Liver (tissue), 3 donors: ENCODE measurements around the gene SCARB1.

Experiments
- CTCF ChIP-seq: fragments of 150-350 bp; IDR thresholded peaks from 2 replicates; pipeline ENCODE4 v1.5.1; 2017; ENCODE audit warnings: improper control_type of control experiment, low read depth, low read length; ENCODE audit not compliant: missing input control
- EGR1 ChIP-seq, 2 donors: IDR thresholded peaks; 2 replicates each; pipeline ENCODE4 v1.6.1; 2016 to 2018; ENCODE audit warnings: antibody characterized with exemption in 2 of 2, low read depth in 2 of 2
- HNF4G ChIP-seq: IDR thresholded peaks from 2 replicates; pipeline ENCODE4 v1.6.1; 2016; ENCODE audit warnings: antibody characterized with exemption
- RXRA ChIP-seq, 2 donors: IDR thresholded peaks; 2 replicates each; pipeline ENCODE4 v1.6.1; 2017 to 2018; ENCODE audit warnings: antibody characterized with exemption in 2 of 2, mild to moderate bottlenecking in 1 of 2
- donor health status: healthy.
- donor health status: healthy.

- TF ChIP-seq HNF4G = no peak
- no peak for TF ChIP-seq CTCF
- no peak for TF ChIP-seq EGR1 (IDR thresholded peaks at IDR 0.05; ENCODE audit: low read depth in 2 of 2)
- no peak for TF ChIP-seq RXRA (IDR thresholded peaks at IDR 0.05)
Observed at GRCh38 chr12:124811633-124812032, 52.0 kb downstream of the SCARB1 start.
